Esophagus squamous epithelium (tissue), 5 donors: Measurements from ENCODE around the gene KCNE4. TPM values are rescaled to one million over a fixed set of nuclear protein-coding genes. Genes with fewer than 3 reads are reported as not detected.

ENCODE experiments used
- DNase-seq: peaks from one replicate; lab custom pipeline; 2025; lab: John Stamatoyannopoulos, UW
- H3K27ac ChIP-seq, 4 donors: fragments of 200-600 bp; sonication (generic); one replicate each; pipeline ENCODE4 v1.5.1; 2016 to 2019; ENCODE audit warnings: mild to moderate bottlenecking in 1 of 4
- H3K27me3 ChIP-seq, 4 donors: fragments of 200-600 bp; sonication (generic); 1 replicate in 3 of 4; 2 replicates in 1 of 4; pipeline versions ENCODE4 v1.5.1 to v1.6.0; 2017 to 2021; ENCODE audit warnings: antibody characterized with exemption in 1 of 4
- H3K36me3 ChIP-seq, 3 donors: fragments of 200-600 bp; sonication (generic); one replicate each; pipeline ENCODE4 v1.5.1; 2016 to 2019
- H3K4me1 ChIP-seq, 3 donors: fragments of 200-600 bp; sonication (generic); one replicate each; pipeline ENCODE4 v1.5.1; 2017 to 2019
- H3K4me3 ChIP-seq, 4 donors: fragments of 200-600 bp; sonication (generic); 1 replicate in 3 of 4; 2 replicates in 1 of 4; pipeline ENCODE4 v1.5.1; 2016 to 2019; ENCODE audit warnings: mild to moderate bottlenecking in 2 of 4, moderate library complexity in 1 of 4
- H3K9me3 ChIP-seq, 3 donors: fragments of 200-600 bp; sonication (generic); one replicate each; pipeline ENCODE4 v1.5.1; 2016 to 2019
- CTCF ChIP-seq, 6 experiments: fragments of 450-650 bp in 4 of 6; fragments of 200-600 bp in 2 of 6; sonication (generic) in 2 of 6; IDR thresholded peaks; one replicate each; pipeline ENCODE4 v1.5.1; 2016 to 2019; ENCODE audit warnings: antibody characterized with exemption in 6 of 6, mild to moderate bottlenecking in 4 of 6, moderate library complexity in 4 of 6
- POLR2A ChIP-seq, 4 donors: fragments of 450-650 bp; IDR thresholded peaks; one replicate each; pipeline ENCODE4 v1.6.1; 2017; ENCODE audit warnings: antibody characterized with exemption in 4 of 4, mild to moderate bottlenecking in 4 of 4, moderate library complexity in 3 of 4
- WGBS, 2 donors: methylation state at CpG; one replicate each; pipeline ENCODE4 v1.1.5; 2018; 5-methylcytosine and 5-hydroxymethylcytosine counted together
- intact Hi-C: fragments of 100-400 bp; cut with DNase I; formaldehyde crosslinking; loops from one replicate; pipeline ENCODE4 v1.15.0; 2022
- total RNA-seq, 4 donors: library from RNA; depleted of rRNA; stranded (reverse); fragments of >200 nt; gene quantifications; one replicate each; pipeline ENCODE4 v1.1.0, GENCODE V29; 2016
- donor health status: DM: yes; HTN: yes; CAD: no.

Gene KCNE4
- total RNA-seq, 4 donors from 2014 or later: 0.26 to 0.76 (median 0.35) TPM

- no peak overlapping the region for H3K4me3 ChIP-seq
- H3K27ac ChIP-seq: no peak overlapping the region
- no peaks in the 10 kb centered on the region for H3K27me3 ChIP-seq
- TF ChIP-seq CTCF (IDR thresholded peaks at IDR 0.05): no peak
- no peak for TF ChIP-seq POLR2A (IDR thresholded peaks at IDR 0.05)
- DNase-seq: no peak
- 54 to 63% methylated on average over 1 of the region's 1 CpG for WGBS, 2 donors
- H3K36me3 ChIP-seq: no peaks in the 10 kb centered on the region
- no peaks in the 10 kb centered on the region for H3K9me3 ChIP-seq
- H3K4me1 ChIP-seq: peaks cover 0 to 4% (median 0%) of the 10 kb centered on the region in 3 donors
- intact Hi-C loops: no loop called here
Measured at GRCh38 chr2:223090540-223091235, 38.7 kb downstream of the KCNE4 start.

GRCh38 chr2:223092667-223093066, 40.7 kb downstream of the KCNE4 start:
- TF ChIP-seq POLR2A (IDR thresholded peaks at IDR 0.05) (no peak), CTCF (IDR thresholded peaks at IDR 0.05) (no peak)
- no peak for DNase-seq

GRCh38 chr2:223093436-223094241, 41.6 kb downstream of the KCNE4 start:
- H3K36me3 ChIP-seq: no peaks in the 10 kb centered on the region
- intact Hi-C loops: no loop called here

More at GRCh38 chr2:223092667-223093066, 40.7 kb downstream of the KCNE4 start:
- Histone ChIP-seq H3K9me3 (no peaks in the 10 kb centered on the region), H3K4me3 (no peak overlapping the region), H3K36me3 (no peaks in the 10 kb centered on the region), H3K4me1 (peaks cover 0 to 4% (median 0%) of the 10 kb centered on the region in 3 donors), H3K27me3 (no peaks in the 10 kb centered on the region), H3K27ac (peak overlapping the region in 1 of 4 donors; percentile 7)
- intact Hi-C loops: no loop called here
- WGBS, 2 donors: 82 to 87% methylated on average over 4 of the region's 4 CpGs

GRCh38 chr2:223095207-223095606, 43.2 kb downstream of the KCNE4 start:
- 83 to 87% methylated on average over 1 of the region's 1 CpG for WGBS, 2 donors
- Histone ChIP-seq H3K4me3 (no peak overlapping the region), H3K9me3 (no peaks in the 10 kb centered on the region), H3K36me3 (no peaks in the 10 kb centered on the region), H3K27me3 (no peaks in the 10 kb centered on the region), H3K27ac (no peak overlapping the region), H3K4me1 (peaks cover 0 to 6% (median 0%) of the 10 kb centered on the region in 3 donors)
- no peak for DNase-seq
- no peak for TF ChIP-seq CTCF (IDR thresholded peaks at IDR 0.05)
- no peak for TF ChIP-seq POLR2A (IDR thresholded peaks at IDR 0.05)
- intact Hi-C loops: no loop called here

More at GRCh38 chr2:223093436-223094241, 41.6 kb downstream of the KCNE4 start:
- WGBS, 2 donors: 52 to 58% methylated on average over 6 to 7 of the region's 7 CpGs
- Histone ChIP-seq H3K4me3 (no peak overlapping the region), H3K27me3 (no peaks in the 10 kb centered on the region), H3K4me1 (peaks cover 0 to 4% (median 0%) of the 10 kb centered on the region in 3 donors), H3K27ac (peak overlapping the region in 1 of 4 donors; percentile 7), H3K9me3 (no peaks in the 10 kb centered on the region)
- TF ChIP-seq CTCF (IDR thresholded peaks at IDR 0.05) (no peak), POLR2A (IDR thresholded peaks at IDR 0.05) (no peak)
- DNase-seq: no peak
